WI38 (cell line): Measurements from ENCODE around the gene UBE2K.
"Not testable (repeated sequence)": the region's sequence is repeated elsewhere in the genome, so short reads cannot be mapped to it uniquely, and the experiment has no call there.

Experiments
- H3K4me3 ChIP-seq: 2 replicates; pipeline ENCODE4 v1.5.1; 2011; ENCODE audit warnings: low read depth, mild to moderate bottlenecking, control low read depth, low read length
- TF ChIP-seq, protein P1 (sequence below): IDR thresholded peaks from 2 replicates; pipeline ENCODE4 v1.5.1; 2012; ENCODE audit warnings: low read depth, mild to moderate bottlenecking, control low read depth, low read length

The UBE2K gene

DNA sequence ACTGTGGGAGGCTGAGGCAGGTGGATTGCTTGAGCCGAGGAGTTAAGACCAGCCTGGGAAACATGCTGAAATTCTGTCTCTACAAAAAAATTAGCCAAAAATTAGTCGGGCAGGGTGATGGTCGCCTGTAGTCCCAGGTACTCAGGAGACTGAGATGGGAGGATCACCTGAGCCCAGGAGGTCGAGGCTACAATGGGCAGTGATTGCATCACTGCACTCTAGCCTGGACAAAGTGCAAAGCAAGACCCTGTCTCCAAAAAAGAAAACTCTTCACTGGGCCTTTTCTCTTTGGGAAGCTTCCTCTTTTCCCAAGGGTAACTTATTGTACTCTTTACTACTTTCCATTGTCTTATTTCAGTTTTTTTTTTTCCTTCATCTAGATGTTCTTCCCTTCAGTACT lies 88.9 kb downstream of the UBE2K start:
- TF ChIP-seq, protein P1, sequence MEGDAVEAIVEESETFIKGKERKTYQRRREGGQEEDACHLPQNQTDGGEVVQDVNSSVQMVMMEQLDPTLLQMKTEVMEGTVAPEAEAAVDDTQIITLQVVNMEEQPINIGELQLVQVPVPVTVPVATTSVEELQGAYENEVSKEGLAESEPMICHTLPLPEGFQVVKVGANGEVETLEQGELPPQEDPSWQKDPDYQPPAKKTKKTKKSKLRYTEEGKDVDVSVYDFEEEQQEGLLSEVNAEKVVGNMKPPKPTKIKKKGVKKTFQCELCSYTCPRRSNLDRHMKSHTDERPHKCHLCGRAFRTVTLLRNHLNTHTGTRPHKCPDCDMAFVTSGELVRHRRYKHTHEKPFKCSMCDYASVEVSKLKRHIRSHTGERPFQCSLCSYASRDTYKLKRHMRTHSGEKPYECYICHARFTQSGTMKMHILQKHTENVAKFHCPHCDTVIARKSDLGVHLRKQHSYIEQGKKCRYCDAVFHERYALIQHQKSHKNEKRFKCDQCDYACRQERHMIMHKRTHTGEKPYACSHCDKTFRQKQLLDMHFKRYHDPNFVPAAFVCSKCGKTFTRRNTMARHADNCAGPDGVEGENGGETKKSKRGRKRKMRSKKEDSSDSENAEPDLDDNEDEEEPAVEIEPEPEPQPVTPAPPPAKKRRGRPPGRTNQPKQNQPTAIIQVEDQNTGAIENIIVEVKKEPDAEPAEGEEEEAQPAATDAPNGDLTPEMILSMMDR: no peak

DNA sequence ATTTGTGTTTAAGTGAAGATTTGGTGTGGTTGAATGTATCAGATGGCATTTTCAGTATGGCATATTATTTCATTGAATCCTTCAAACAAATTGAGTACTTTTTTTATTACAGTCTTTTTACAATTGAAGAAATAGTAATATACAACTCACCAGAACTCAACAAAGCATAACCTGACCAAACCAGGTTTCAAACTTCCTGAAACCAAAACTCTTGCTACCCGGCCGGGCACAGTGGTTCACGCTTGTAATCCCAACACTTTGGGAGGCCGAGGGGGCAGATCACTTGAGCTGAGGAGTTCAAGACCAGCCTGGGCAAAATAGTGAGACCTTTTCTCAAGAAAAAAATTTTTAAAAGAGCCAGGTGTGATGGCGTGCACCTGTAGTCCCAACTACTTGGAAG lies 94.2 kb downstream of the UBE2K start:
- no peak overlapping the region for H3K4me3 ChIP-seq
- TF ChIP-seq, protein P1: no peak

More for the DNA sequence above, 88.9 kb downstream of the UBE2K start:
- H3K4me3 ChIP-seq: no peak overlapping the region

DNA sequence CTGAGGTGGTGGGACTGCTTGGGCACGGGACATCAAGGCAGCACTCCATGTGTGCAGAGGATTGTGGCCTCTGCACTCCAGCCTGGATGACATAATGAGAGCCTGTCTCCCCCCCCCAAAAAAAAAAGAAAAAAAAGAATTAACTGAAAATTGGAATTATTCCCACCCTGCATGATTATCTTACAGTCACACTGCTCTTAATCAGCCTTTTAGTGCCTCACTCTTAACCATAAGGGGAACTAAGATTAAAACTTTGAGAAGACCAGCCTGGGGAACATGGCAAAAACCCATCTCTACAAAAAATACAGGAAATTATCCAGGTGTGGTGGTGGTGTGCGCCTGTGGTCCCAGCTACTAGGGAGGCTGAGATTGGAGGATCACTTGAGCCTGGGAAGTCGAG lies 94.6 kb downstream of the UBE2K start:
- TF ChIP-seq, protein P1: no peak
- H3K4me3 ChIP-seq: no peak overlapping the region

DNA sequence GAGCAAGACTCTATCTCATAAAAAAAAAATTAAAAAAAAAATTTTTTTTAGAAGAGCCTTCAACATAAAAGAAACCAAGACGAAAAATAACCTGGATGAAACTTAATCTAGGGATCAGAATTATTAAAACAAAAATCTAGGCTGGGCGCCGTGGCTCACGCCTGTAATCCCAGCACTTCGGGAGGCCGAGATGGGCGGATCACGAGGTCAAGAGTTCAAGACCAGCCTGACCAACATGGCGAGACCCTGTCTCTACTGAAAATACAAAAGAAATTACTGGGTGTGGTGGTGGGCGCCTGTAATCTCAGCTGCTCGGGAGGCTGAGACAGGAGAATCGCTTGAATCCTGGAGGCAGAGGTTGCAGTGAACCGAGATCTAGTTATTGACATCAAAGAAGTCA lies 95.0 kb downstream of the UBE2K start:
- H3K4me3 ChIP-seq: not testable (repeated sequence)

DNA sequence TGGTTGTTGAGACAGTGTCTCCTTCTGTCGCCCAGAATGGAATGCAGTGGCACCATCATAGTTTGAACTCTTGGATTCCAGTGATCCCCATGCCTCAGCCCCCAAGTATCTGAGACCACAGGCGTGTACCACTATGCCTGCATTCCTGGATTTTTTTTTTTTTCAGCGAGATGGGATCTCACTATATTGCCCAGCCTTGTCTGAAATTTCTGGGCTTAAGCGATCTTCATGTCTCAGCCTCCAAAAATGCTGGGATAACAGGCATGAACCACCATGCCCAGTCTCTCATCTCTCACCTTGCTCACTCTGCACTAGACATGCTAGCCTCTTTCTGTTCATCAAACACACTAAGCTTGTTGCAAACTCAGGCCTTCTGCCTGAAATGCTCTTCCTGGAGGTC lies 104.1 kb downstream of the UBE2K start:
- H3K4me3 ChIP-seq: no peak overlapping the region
- TF ChIP-seq, protein P1: no peak

DNA sequence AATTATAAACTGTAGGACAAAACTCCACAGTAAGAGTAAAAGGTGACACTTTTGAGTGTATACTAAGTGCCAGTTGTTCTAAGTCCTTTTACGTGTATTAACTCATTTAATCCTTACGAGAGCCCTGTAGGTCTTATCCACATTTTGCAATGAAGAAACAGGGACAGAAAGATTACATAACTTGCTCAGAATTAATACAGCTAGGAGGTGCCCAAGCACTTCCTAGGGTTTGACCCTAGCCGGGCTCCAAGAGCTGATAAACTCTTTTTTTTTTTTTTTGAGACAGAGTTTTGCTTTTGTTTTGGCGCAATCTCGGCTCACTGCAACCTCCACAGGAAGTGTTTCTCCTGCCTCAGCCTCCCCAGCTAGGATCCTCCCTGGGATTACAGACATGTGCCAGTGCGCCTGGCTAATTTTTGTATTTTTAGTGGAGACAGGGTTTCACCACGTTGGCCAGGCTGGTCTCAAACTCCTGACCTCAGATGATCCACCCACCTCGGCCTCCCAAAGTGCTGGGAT lies 110.4 kb downstream of the UBE2K start:
- TF ChIP-seq, protein P1: no peak
- no peak overlapping the region for H3K4me3 ChIP-seq

DNA sequence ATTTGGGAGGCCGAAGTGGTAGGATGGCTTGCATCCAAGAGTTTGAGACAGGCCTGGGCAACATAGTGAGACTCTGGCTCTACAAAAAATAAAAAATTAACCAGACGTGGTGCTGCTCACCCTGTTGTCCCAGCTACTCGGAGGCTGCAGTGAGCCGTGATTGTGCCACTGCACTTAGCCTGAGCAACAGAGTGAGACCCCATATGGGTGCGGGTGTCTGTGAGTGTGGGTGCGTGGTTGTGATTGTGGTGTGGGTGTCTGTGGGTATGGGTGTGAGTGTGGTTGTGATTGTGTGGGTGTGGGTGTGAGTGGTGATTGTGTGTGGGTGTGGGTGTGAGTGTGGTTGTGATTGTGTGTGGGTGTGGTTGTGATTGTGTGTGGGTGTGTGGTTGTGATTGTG lies 114.6 kb downstream of the UBE2K start:
- no peak overlapping the region for H3K4me3 ChIP-seq
- TF ChIP-seq, protein P1: no peak

DNA sequence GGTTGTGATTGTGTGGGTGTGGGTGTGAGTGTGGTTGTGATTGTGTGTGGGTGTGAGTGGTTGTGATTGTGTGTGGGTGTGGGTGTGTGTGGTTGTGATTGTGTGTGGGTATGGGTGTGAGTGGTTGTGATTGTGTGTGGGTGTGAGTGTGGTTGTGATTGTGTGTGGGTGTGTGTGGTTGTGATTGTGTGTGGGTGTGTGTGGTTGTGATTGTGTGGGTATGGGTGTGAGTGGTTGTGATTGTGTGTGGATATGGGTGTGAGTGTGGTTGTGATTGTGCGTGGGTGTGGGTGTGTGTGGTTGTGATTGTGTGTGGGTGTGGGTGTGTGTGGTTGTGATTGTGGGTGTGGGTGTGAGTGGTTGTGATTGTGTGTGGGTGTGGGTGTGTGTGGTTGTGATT lies 115.1 kb downstream of the UBE2K start:
- H3K4me3 ChIP-seq: not testable (repeated sequence)

DNA sequence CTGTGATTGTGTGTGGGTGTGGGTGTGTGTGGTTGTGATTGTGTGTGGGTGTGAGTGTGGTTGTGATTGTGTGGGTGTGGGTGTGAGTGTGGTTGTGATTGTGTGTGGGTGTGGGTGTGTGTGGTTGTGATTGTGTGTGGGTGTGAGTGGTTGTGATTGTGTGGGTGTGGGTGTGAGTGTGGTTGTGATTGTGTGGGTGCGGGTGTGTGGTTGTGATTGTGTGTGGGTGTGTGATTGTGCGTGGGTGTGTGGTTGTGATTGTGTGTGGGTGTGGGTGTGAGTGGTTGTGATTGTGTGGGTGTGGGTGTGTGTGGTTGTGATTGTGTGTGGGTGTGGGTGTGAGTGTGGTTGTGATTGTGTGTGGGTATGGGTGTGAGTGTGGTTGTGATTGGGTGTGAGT lies 115.8 kb downstream of the UBE2K start:
- H3K4me3 ChIP-seq: not testable (repeated sequence)
